ENCODE results near the gene SPP1.
A peak's percentile ranks its signal among the peaks of the same experiment; 100 is the strongest.

SPP1 gene

DNA sequence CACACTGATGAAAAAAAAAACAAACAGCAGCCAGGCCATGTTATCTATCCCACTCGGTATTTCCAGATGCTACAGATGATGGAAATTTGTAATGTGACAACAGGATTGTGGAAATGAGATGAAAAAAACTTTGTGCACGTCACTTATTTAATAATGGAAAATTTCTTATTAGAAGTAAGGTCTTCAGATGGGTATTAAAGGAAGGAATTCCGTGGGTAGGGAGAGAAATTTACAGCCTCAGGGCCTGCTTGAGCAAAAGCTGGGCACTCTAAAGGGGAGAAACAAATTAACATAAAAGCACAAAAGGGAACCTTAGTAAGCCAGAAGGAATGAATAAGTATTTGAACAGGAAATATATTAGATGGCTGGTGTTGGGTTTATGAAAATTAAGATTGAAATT lies 27.7 kb downstream of the SPP1 start:
- no peak overlapping the region for H3K4me3 ChIP-seq (ENCODE audit: insufficient read depth in 1 of 2, low read depth in 1 of 2, low read length in 2 of 2)
- 78% methylated on average over 3 of the region's 3 CpGs for WGBS
- no peak overlapping the region for H2BK15ac ChIP-seq (ENCODE audit: low read depth, poor library complexity, severe bottlenecking)
- no peak overlapping the region for H2BK5ac ChIP-seq (ENCODE audit: low read depth, low read length, poor library complexity, severe bottlenecking)
- no peaks in the 10 kb centered on the region for H3K79me1 ChIP-seq (replicated peaks; ENCODE audit: low read length, poor library complexity, severe bottlenecking)
- H4K91ac ChIP-seq (ENCODE audit: low read length) = no peak overlapping the region
- H3K9ac ChIP-seq (ENCODE audit: low read length) = peak overlapping the region; percentile 76
- H3K36me3 ChIP-seq (ENCODE audit: control insufficient read depth in 1 of 2, insufficient read depth in 2 of 2, low read depth in 1 of 2, low read length in 2 of 2) = no peaks in the 10 kb centered on the region
- H2BK12ac ChIP-seq (ENCODE audit: low read length in 2 of 2) = no peak overlapping the region
- no peak overlapping the region for H3K23ac ChIP-seq (ENCODE audit: low read length in 2 of 2)
- H3K4ac ChIP-seq (ENCODE audit: low read depth in 1 of 2, low read length in 2 of 2) = no peak overlapping the region
- no peaks in the 10 kb centered on the region for H3K4me1 ChIP-seq (ENCODE audit: control insufficient read depth, insufficient read depth, low read depth, low read length)
- H3K27me3 ChIP-seq (ENCODE audit: control insufficient read depth in 1 of 2, insufficient read depth in 1 of 2, low read length in 2 of 2) = no peaks in the 10 kb centered on the region
- H3K18ac ChIP-seq (ENCODE audit: low read depth in 1 of 2, low read length in 2 of 2) = no peak overlapping the region
- no peak overlapping the region for H4K8ac ChIP-seq (ENCODE audit: low read length)
- no peak overlapping the region for H3K4me2 ChIP-seq (ENCODE audit: low read length, poor library complexity, severe bottlenecking)
- no peak overlapping the region for H2BK120ac ChIP-seq (ENCODE audit: low read depth, low read length)
- H3K27ac ChIP-seq (ENCODE audit: low read length, poor library complexity, severe bottlenecking) = no peak overlapping the region
- no peaks in the 10 kb centered on the region for H3K9me3 ChIP-seq (ENCODE audit: control insufficient read depth, low read length)
- no peak overlapping the region for H3K14ac ChIP-seq (ENCODE audit: low read length in 2 of 2)
- H2AFZ ChIP-seq (ENCODE audit: low read depth, low read length) = no peak overlapping the region
- no peak overlapping the region for H2AK5ac ChIP-seq (ENCODE audit: low read length, severe bottlenecking)
- no peak for DNase-seq

DNA sequence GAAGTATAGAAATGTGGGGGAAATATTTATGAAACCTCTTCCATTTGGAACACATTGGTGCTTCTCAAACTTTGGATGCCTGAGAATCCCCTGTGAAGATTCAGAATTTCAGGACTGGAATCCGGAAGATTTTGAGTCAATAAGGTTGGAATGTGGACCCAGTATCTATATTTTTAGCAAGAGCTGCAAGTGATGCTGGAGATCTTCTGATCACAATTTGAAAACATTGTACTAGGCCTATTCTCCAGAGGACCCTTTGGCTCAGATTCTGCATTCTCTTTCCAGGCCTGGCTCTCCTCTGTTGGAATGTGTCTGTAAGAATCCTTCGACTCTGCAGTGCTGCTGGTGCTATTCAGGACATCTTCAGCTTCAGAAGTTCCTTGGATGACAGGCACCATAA lies 29.6 kb downstream of the SPP1 start:
- no peak for DNase-seq
- WGBS = 60% methylated on average over 2 of the region's 2 CpGs

DNA sequence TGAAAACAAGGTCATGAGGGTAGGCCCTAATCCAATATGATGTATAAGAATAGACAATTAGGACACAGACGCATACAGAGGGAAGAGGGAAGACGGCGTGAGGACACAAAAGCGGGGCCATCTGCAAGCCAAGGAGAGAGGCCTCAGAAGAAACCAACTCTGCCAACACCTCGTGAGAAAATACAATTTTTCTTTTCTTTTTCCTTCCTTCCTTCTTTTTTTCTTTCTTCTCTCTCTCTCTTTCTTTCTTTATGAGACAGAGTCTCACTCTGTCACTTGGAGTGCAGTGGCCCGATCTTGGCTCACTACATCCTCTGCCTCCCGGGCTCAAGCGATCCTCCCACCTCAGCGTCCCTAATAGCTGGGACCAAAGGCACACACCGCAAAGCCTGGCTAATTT lies 30.4 kb downstream of the SPP1 start:
- Histone ChIP-seq H3K4me1 (ENCODE audit: control insufficient read depth, insufficient read depth, low read depth, low read length) (peaks cover 1% of the 10 kb centered on the region), H2BK120ac (ENCODE audit: low read depth, low read length) (no peak overlapping the region), H3K27ac (ENCODE audit: low read length, poor library complexity, severe bottlenecking) (no peak overlapping the region), H3K18ac (ENCODE audit: low read depth in 1 of 2, low read length in 2 of 2) (no peak overlapping the region), H4K91ac (ENCODE audit: low read length) (no peak overlapping the region), H3K14ac (ENCODE audit: low read length in 2 of 2) (no peak overlapping the region), H3K36me3 (ENCODE audit: control insufficient read depth in 1 of 2, insufficient read depth in 2 of 2, low read depth in 1 of 2, low read length in 2 of 2) (no peaks in the 10 kb centered on the region), H3K4me3 (ENCODE audit: insufficient read depth in 1 of 2, low read depth in 1 of 2, low read length in 2 of 2) (peak overlapping the region in 1 of 2 experiments; percentile 82), H2BK5ac (ENCODE audit: low read depth, low read length, poor library complexity, severe bottlenecking) (no peak overlapping the region), H2AK5ac (ENCODE audit: low read length, severe bottlenecking) (no peak overlapping the region), H3K4me2 (ENCODE audit: low read length, poor library complexity, severe bottlenecking) (no peak overlapping the region), H3K79me1 (replicated peaks; ENCODE audit: low read length, poor library complexity, severe bottlenecking) (no peaks in the 10 kb centered on the region), H3K23ac (ENCODE audit: low read length in 2 of 2) (no peak overlapping the region), H3K9ac (ENCODE audit: low read length) (no peak overlapping the region), H4K8ac (ENCODE audit: low read length) (no peak overlapping the region), H3K4ac (ENCODE audit: low read depth in 1 of 2, low read length in 2 of 2) (no peak overlapping the region), H3K27me3 (ENCODE audit: control insufficient read depth in 1 of 2, insufficient read depth in 1 of 2, low read length in 2 of 2) (no peaks in the 10 kb centered on the region), H3K9me3 (ENCODE audit: control insufficient read depth, low read length) (no peaks in the 10 kb centered on the region), H2BK15ac (ENCODE audit: low read depth, poor library complexity, severe bottlenecking) (no peak overlapping the region), H2AFZ (ENCODE audit: low read depth, low read length) (no peak overlapping the region), H2BK12ac (ENCODE audit: low read length in 2 of 2) (no peak overlapping the region)
- 92% methylated on average over 10 of the region's 10 CpGs for WGBS
- DNase-seq = no peak

More for the DNA sequence above, 29.6 kb downstream of the SPP1 start:
- Histone ChIP-seq H3K23ac (ENCODE audit: low read length in 2 of 2) (no peak overlapping the region), H3K4me2 (ENCODE audit: low read length, poor library complexity, severe bottlenecking) (no peak overlapping the region), H2BK120ac (ENCODE audit: low read depth, low read length) (no peak overlapping the region), H2AK5ac (ENCODE audit: low read length, severe bottlenecking) (no peak overlapping the region), H3K9me3 (ENCODE audit: control insufficient read depth, low read length) (no peaks in the 10 kb centered on the region), H3K27ac (ENCODE audit: low read length, poor library complexity, severe bottlenecking) (no peak overlapping the region), H3K4me1 (ENCODE audit: control insufficient read depth, insufficient read depth, low read depth, low read length) (no peaks in the 10 kb centered on the region), H4K8ac (ENCODE audit: low read length) (no peak overlapping the region), H2BK12ac (ENCODE audit: low read length in 2 of 2) (no peak overlapping the region), H3K27me3 (ENCODE audit: control insufficient read depth in 1 of 2, insufficient read depth in 1 of 2, low read length in 2 of 2) (no peaks in the 10 kb centered on the region), H4K91ac (ENCODE audit: low read length) (no peak overlapping the region), H3K36me3 (ENCODE audit: control insufficient read depth in 1 of 2, insufficient read depth in 2 of 2, low read depth in 1 of 2, low read length in 2 of 2) (no peaks in the 10 kb centered on the region), H3K4me3 (ENCODE audit: insufficient read depth in 1 of 2, low read depth in 1 of 2, low read length in 2 of 2) (peak overlapping the region in 1 of 2 experiments; percentile 17), H3K9ac (ENCODE audit: low read length) (peak overlapping the region; percentile 36), H3K4ac (ENCODE audit: low read depth in 1 of 2, low read length in 2 of 2) (no peak overlapping the region), H2BK15ac (ENCODE audit: low read depth, poor library complexity, severe bottlenecking) (no peak overlapping the region), H3K14ac (ENCODE audit: low read length in 2 of 2) (no peak overlapping the region), H3K79me1 (replicated peaks; ENCODE audit: low read length, poor library complexity, severe bottlenecking) (no peaks in the 10 kb centered on the region), H3K18ac (ENCODE audit: low read depth in 1 of 2, low read length in 2 of 2) (no peak overlapping the region), H2BK5ac (ENCODE audit: low read depth, low read length, poor library complexity, severe bottlenecking) (no peak overlapping the region), H2AFZ (ENCODE audit: low read depth, low read length) (no peak overlapping the region)

DNA sequence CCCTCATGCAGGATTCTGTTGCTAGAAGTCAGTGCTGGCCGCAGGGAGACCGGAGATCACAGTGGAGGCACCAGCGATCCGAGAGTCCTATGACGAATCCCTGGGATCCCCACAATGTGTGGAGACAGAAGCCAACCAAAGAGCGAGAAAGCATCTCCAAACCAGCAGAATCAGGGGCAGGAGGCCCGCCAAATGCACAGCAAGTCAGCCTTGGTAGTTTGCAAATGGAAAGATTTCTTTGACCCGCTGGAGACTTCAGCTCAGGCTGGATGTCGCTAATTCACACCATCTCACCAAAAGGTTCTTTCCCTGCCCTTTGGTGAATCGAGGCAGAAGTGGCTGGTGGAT lies 31.4 kb downstream of the SPP1 start:
- H2BK12ac ChIP-seq (ENCODE audit: low read length in 2 of 2) = no peak overlapping the region
- peaks cover 1% of the 10 kb centered on the region for H3K4me1 ChIP-seq (ENCODE audit: control insufficient read depth, insufficient read depth, low read depth, low read length)
- no peak overlapping the region for H2BK15ac ChIP-seq (ENCODE audit: low read depth, poor library complexity, severe bottlenecking)
- no peaks in the 10 kb centered on the region for H3K9me3 ChIP-seq (ENCODE audit: control insufficient read depth, low read length)
- 41% methylated on average over 8 of the region's 10 CpGs for WGBS
- H3K27ac ChIP-seq (ENCODE audit: low read length, poor library complexity, severe bottlenecking) = peak overlapping the region; percentile 11
- H4K91ac ChIP-seq (ENCODE audit: low read length) = peak overlapping the region; percentile 61
- H3K79me1 ChIP-seq (replicated peaks; ENCODE audit: low read length, poor library complexity, severe bottlenecking) = no peaks in the 10 kb centered on the region
- H2BK5ac ChIP-seq (ENCODE audit: low read depth, low read length, poor library complexity, severe bottlenecking) = no peak overlapping the region
- peak overlapping the region; percentile 81 for H3K4me2 ChIP-seq (ENCODE audit: low read length, poor library complexity, severe bottlenecking)
- H2BK120ac ChIP-seq (ENCODE audit: low read depth, low read length) = no peak overlapping the region
- H3K4me3 ChIP-seq (ENCODE audit: insufficient read depth in 1 of 2, low read depth in 1 of 2, low read length in 2 of 2) = peak overlapping the region; percentile 77 to 82
- H3K36me3 ChIP-seq (ENCODE audit: control insufficient read depth in 1 of 2, insufficient read depth in 2 of 2, low read depth in 1 of 2, low read length in 2 of 2) = no peaks in the 10 kb centered on the region
- peak overlapping the region; percentile 85 for H3K9ac ChIP-seq (ENCODE audit: low read length)
- no peak overlapping the region for H2AK5ac ChIP-seq (ENCODE audit: low read length, severe bottlenecking)
- H3K4ac ChIP-seq (ENCODE audit: low read depth in 1 of 2, low read length in 2 of 2) = peak overlapping the region; percentile 31 to 54
- DNase-seq = no peak
- peak overlapping the region; percentile 69 for H2AFZ ChIP-seq (ENCODE audit: low read depth, low read length)
- H4K8ac ChIP-seq (ENCODE audit: low read length) = peak overlapping the region; percentile 81
- H3K23ac ChIP-seq (ENCODE audit: low read length in 2 of 2) = no peak overlapping the region
- H3K14ac ChIP-seq (ENCODE audit: low read length in 2 of 2) = peak overlapping the region in 1 of 2 experiments; percentile 55
- no peaks in the 10 kb centered on the region for H3K27me3 ChIP-seq (ENCODE audit: control insufficient read depth in 1 of 2, insufficient read depth in 1 of 2, low read length in 2 of 2)
- H3K18ac ChIP-seq (ENCODE audit: low read depth in 1 of 2, low read length in 2 of 2) = peak overlapping the region; percentile 69 to 83

All from mesenchymal stem cell (in vitro differentiated cells and primary cell).